A673 (cell line): Measurements from ENCODE around the gene CDKL5. TPM values are rescaled to one million over a fixed set of nuclear protein-coding genes. Genes with fewer than 3 reads are reported as not detected.

Source experiments
- BruUV-seq: library from RNA; stranded (reverse); fragments of 400-500 nt; replicated peaks from 2 replicates; lab custom pipeline; 2021; lab: Mats Ljungman, UMichigan
- CTCF ChIA-PET: fragments of 300-600 bp; sonication (Branson Sonifier 250); formaldehyde crosslinking; loops from one replicate; lab custom pipeline; 2022; ENCODE audit warnings: antibody characterized with exemption; lab: Charles Lee
- POLR2A ChIA-PET: fragments of 300-600 bp; sonication (Branson Sonifier 250); formaldehyde crosslinking; loops from one replicate; lab custom pipeline; 2022; ENCODE audit warnings: antibody characterized with exemption; ENCODE audit not compliant: low non-redundant PET; lab: Charles Lee
- DNase-seq: peaks from one replicate; pipeline ENCODE4 v3.0.0-alpha.2; 2015; ENCODE audit warnings: low spot score
- H3K27ac ChIP-seq: fragments of 200-600 bp; sonication (generic); 2 replicates; pipeline ENCODE4 v1.5.1; 2016; ENCODE audit warnings: mixed run types, low read depth, mild to moderate bottlenecking, mixed read lengths, antibody characterized with exemption, low read length; ENCODE audit not compliant: poor library complexity, severe bottlenecking
- H3K27me3 ChIP-seq: fragments of 200-600 bp; sonication (generic); replicated peaks from 2 replicates; pipeline ENCODE4 v1.6.1; 2017; ENCODE audit warnings: mixed run types, low read depth, mild to moderate bottlenecking, mixed read lengths, antibody characterized with exemption, low read length; ENCODE audit not compliant: insufficient read depth, poor library complexity
- H3K36me3 ChIP-seq: fragments of 200-600 bp; sonication (generic); 2 replicates; pipeline ENCODE4 v1.6.1; 2016; ENCODE audit warnings: mixed run types, mild to moderate bottlenecking, mixed read lengths, antibody characterized with exemption, low read length; ENCODE audit not compliant: insufficient read depth, poor library complexity, severe bottlenecking
- H3K4me1 ChIP-seq: fragments of 200-600 bp; sonication (generic); 2 replicates; pipeline ENCODE4 v1.6.1; 2017; ENCODE audit warnings: mixed run types, mild to moderate bottlenecking, mixed read lengths, antibody characterized with exemption, low read length; ENCODE audit not compliant: insufficient read depth, poor library complexity, severe bottlenecking
- H3K4me3 ChIP-seq: fragments of 200-600 bp; sonication (generic); 2 replicates; pipeline ENCODE4 v1.5.1; 2016; ENCODE audit warnings: low read depth, mixed run types, mild to moderate bottlenecking, mixed read lengths, low read length; ENCODE audit not compliant: poor library complexity, severe bottlenecking
- H3K9me3 ChIP-seq: fragments of 200-600 bp; sonication (generic); 2 replicates; pipeline ENCODE4 v1.6.1; 2016; ENCODE audit warnings: mixed run types, low read depth, mild to moderate bottlenecking, mixed read lengths, antibody characterized with exemption, low read length; ENCODE audit not compliant: poor library complexity, severe bottlenecking
- CTCF ChIP-seq: fragments of 300-800, 200-600 bp; sonication (generic); conservative IDR thresholded peaks from 2 replicates; pipeline ENCODE4 v1.5.1; 2017; ENCODE audit warnings: low read depth, mild to moderate bottlenecking, antibody characterized with exemption, low read length, moderate library complexity, mixed read lengths
- EZH2 ChIP-seq: fragments of 200-600 bp; sonication (generic); IDR thresholded peaks from 2 replicates; pipeline ENCODE4 v1.6.1; 2017; ENCODE audit warnings: borderline replicate concordance, low read depth, mild to moderate bottlenecking, mixed read lengths, antibody characterized with exemption, low read length; ENCODE audit not compliant: poor library complexity, severe bottlenecking
- intact Hi-C: fragments of 100-400 bp; cut with micrococcal nuclease; formaldehyde crosslinking; loops from one replicate; pipeline ENCODE4 v1.10.0; 2022; ENCODE audit not compliant: unreplicated experiment
- total RNA-seq: library from RNA; stranded (reverse); gene quantifications from 2 replicates; pipeline ENCODE4 v1.2.3, GENCODE V29; 2021

Gene CDKL5
- total RNA-seq, 1 experiment from 2014 or later: 7.5 TPM

- H3K4me3 ChIP-seq: no peak overlapping the region
- TF ChIP-seq EZH2: no peak
- TF ChIP-seq CTCF: no peak
- H3K27me3 ChIP-seq: no peaks in the 10 kb centered on the region
- H3K27ac ChIP-seq: no peak overlapping the region
- no peaks in the 10 kb centered on the region for H3K36me3 ChIP-seq
- POLR2A ChIA-PET: no interaction called here
- no peaks in the 10 kb centered on the region for H3K4me1 ChIP-seq
- intact Hi-C loops: no loop called here
- no peak for DNase-seq
- no peaks in the 10 kb centered on the region for H3K9me3 ChIP-seq
- CTCF ChIA-PET: no interaction called here
- no TSS peak for BruUV-seq
Observed at GRCh38 chrX:18415386-18415785, 10.0 kb upstream of the CDKL5 start.

- Histone ChIP-seq H3K4me1 (peaks cover 2% of the 10 kb centered on the region), H3K36me3 (no peaks in the 10 kb centered on the region), H3K27ac (no peak overlapping the region), H3K4me3 (no peak overlapping the region), H3K9me3 (no peaks in the 10 kb centered on the region), H3K27me3 (peaks cover 9% of the 10 kb centered on the region)
- intact Hi-C loops: loop anchor here (10.0 kb wide), 1 partner anchor 162 kb away; no protein-coding TSS in a partner anchor
- CTCF ChIA-PET: no interaction called here
- DNase-seq: no peak
- no peak for TF ChIP-seq CTCF
- TF ChIP-seq EZH2: no peak
- no TSS peak for BruUV-seq
- POLR2A ChIA-PET: interaction anchor here (0.6 kb wide), 1 partner anchor 79 kb away, joined by 4 read pairs; no protein-coding TSS in a partner anchor
Observed at GRCh38 chrX:18422325-18422724, 3.1 kb upstream of the CDKL5 start.

GRCh38 chrX:18422886-18423285 lies 2.5 kb upstream of the CDKL5 start:
- Histone ChIP-seq H3K27me3 (peaks cover 14% of the 10 kb centered on the region), H3K4me1 (peaks cover 6% of the 10 kb centered on the region), H3K36me3 (no peaks in the 10 kb centered on the region), H3K9me3 (no peaks in the 10 kb centered on the region), H3K4me3 (no peak overlapping the region), H3K27ac (no peak overlapping the region)
- TF ChIP-seq CTCF: no peak
- TF ChIP-seq EZH2: no peak
- no TSS peak for BruUV-seq
- ChIA-PET CTCF (no interaction called here), POLR2A (interaction anchor here (0.6 kb wide), 1 partner anchor 79 kb away, joined by 4 read pairs; no protein-coding TSS in a partner anchor)
- no peak for DNase-seq
- intact Hi-C loops: loop anchor here (10.0 kb wide), 1 partner anchor 162 kb away; no protein-coding TSS in a partner anchor
